Right lobe of liver (tissue), 6 donors: Measurements from ENCODE around the gene MACROD2. TPM values are rescaled to one million over a fixed set of nuclear protein-coding genes. Genes with fewer than 3 reads are reported as not detected.
A peak's percentile ranks its signal among the peaks of the same experiment; 100 is the strongest.

Source experiments
- ATAC-seq, 4 donors: fragments of 200-7000 bp; cut with Tn5 transposase; one replicate each; pipeline ENCODE4 v1.9.1; 2020; ENCODE audit warnings: mild to moderate bottlenecking in 4 of 4, moderate library complexity in 4 of 4
- DNase-seq, 3 donors: peaks; one replicate each; pipeline ENCODE4 v3.0.0-alpha.2; 2020
- H3K27ac ChIP-seq, 3 donors: fragments of 200-600 bp; one replicate each; pipeline ENCODE4 v1.8.0; 2022
- H3K27me3 ChIP-seq, 2 donors: fragments of 200-600 bp; one replicate each; pipeline ENCODE4 v1.8.0; 2022
- H3K36me3 ChIP-seq, 4 donors: fragments of 200-600 bp; sonication (generic) in 1 of 4; one replicate each; pipeline versions ENCODE4 v1.5.1 to v1.8.0; 2017 to 2022; ENCODE audit warnings: control low read depth in 1 of 4
- H3K4me1 ChIP-seq, 4 donors: fragments of 200-600 bp; sonication (generic) in 1 of 4; one replicate each; pipeline versions ENCODE4 v1.5.1 to v1.8.0; 2017 to 2022; ENCODE audit warnings: control low read depth in 1 of 4
- H3K4me3 ChIP-seq, 3 donors: fragments of 200-600 bp; one replicate each; pipeline ENCODE4 v1.8.0; 2022
- H3K9me3 ChIP-seq, 4 donors: fragments of 200-600 bp; sonication (generic) in 1 of 4; one replicate each; pipeline versions ENCODE4 v1.5.1 to v1.8.0; 2017 to 2022; ENCODE audit warnings: control low read depth in 1 of 4
- CTCF ChIP-seq, 4 donors: fragments of 200-600 bp in 3 of 4; fragments of 450-650 bp in 1 of 4; IDR thresholded peaks; one replicate each; pipeline versions ENCODE4 v1.5.1 to v1.8.0; 2016 to 2022; ENCODE audit warnings: antibody characterized with exemption in 4 of 4, mild to moderate bottlenecking in 2 of 4
- POLR2A ChIP-seq: fragments of 450-650 bp; IDR thresholded peaks from one replicate; pipeline ENCODE4 v1.6.1; 2017; ENCODE audit warnings: antibody characterized with exemption, mild to moderate bottlenecking
- WGBS: methylation state at CpG from one replicate; pipeline ENCODE4 v1.1.6; 2018; ENCODE audit warnings: low coverage, low lambda C conversion rate; ENCODE audit not compliant: insufficient coverage; ENCODE audit errors: missing lambda C conversion rate; 5-methylcytosine and 5-hydroxymethylcytosine counted together
- intact Hi-C, 2 donors: fragments of 100-400 bp; cut with DNase I; formaldehyde crosslinking; loops; one replicate each; pipeline versions ENCODE4 v1.11.2 to v1.14.1; 2022
- total RNA-seq, 6 experiments: library from RNA; depleted of rRNA in 2 of 6; stranded (reverse); fragments of >200 nt in 2 of 6; fragmentation: NEBNext Ultra II Directional in 3 of 6; extraction: Animal tissue kit (Norgen Biotek cat#: 25700) in 3 of 6; gene quantifications; one replicate each; pipeline versions ENCODE4 v1.1.0 to v1.2.4, GENCODE V29; 2016 to 2023
- donor health status: DM: no; HTN: yes; CAD: no.
- donor health status: DM: no; HTN: no; CAD: no.
- donor health status: DM: no; HTN: no; CAD: no.
- donor health status: DM: no; HTN: yes; CAD: no.
- donor health status: DM: no; HTN: yes; CAD: no.

MACROD2 gene
- total RNA-seq, 6 experiments from 2014 or later, result 1.2 to 5.5 (median 3.3) TPM

GRCh38 chr20:14881518-14881917 is 886.2 kb downstream of the MACROD2 start:
- intact Hi-C loops, result no loop called here
- no peaks in the 10 kb centered on the region for H3K9me3 ChIP-seq
- no peaks in the 10 kb centered on the region for H3K27me3 ChIP-seq
- ATAC-seq (no peak), DNase-seq (no peak)
- 100% methylated on average over 2 of the region's 2 CpGs for WGBS
- H3K4me3 ChIP-seq, result no peak overlapping the region
- H3K4me1 ChIP-seq, result peaks cover 0 to 10% (median 4%) of the 10 kb centered on the region in 4 donors
- H3K27ac ChIP-seq, result no peak overlapping the region
- TF ChIP-seq CTCF (IDR thresholded peaks at IDR 0.05), result no peak
- TF ChIP-seq POLR2A, result no peak
- H3K36me3 ChIP-seq, result no peaks in the 10 kb centered on the region

DNA sequence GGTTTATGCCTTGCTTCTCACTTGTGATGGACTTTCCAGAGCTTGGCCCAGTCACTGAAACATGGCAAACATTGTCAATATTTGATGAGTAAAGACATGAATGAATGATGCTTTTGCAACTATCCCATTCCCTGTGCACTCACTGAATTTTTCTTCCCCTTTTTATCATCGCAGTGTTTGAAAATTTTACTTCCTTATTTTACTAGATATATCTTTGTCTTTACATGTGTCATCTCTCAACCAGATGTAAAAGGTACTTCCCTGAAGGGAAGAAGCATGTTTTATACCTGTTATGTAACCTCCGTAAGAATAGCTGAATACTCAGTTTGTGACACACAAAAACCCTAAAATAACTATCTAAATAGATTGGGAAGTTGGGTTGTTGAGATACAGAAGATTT is 886.8 kb downstream of the MACROD2 start:
- DNase-seq (no peak), ATAC-seq (no peak)
- H3K4me1 ChIP-seq, result peaks cover 0 to 10% (median 4%) of the 10 kb centered on the region in 4 donors
- H3K4me3 ChIP-seq, result no peak overlapping the region
- H3K9me3 ChIP-seq, result no peaks in the 10 kb centered on the region
- no peak overlapping the region for H3K27ac ChIP-seq
- TF ChIP-seq CTCF (IDR thresholded peaks at IDR 0.05), result no peak
- intact Hi-C loops, result no loop called here
- no peaks in the 10 kb centered on the region for H3K36me3 ChIP-seq
- 49% methylated on average over 2 of the region's 2 CpGs for WGBS
- H3K27me3 ChIP-seq, result no peaks in the 10 kb centered on the region

DNA sequence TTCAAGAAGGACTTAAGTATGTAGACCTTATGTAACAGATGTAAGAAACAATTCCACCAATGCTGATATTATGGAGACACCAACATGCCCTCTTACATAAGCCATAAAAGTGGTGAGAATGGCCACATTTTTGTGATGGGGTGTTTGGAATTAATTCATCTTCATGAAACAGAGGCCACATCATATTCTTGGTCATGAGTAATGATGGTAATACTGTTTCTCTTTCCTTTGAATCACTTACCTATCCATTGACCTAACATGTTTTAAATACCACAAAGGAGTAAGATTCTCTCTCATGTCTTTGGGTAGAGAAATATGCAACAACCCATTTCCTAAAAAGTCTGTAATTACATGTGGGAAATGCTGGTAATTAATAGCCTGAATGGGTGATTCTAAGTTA is 887.5 kb downstream of the MACROD2 start:
- ATAC-seq (no peak), DNase-seq (no peak)
- TF ChIP-seq POLR2A (no peak), CTCF (IDR thresholded peaks at IDR 0.05) (no peak)
- Histone ChIP-seq H3K4me1 (peaks cover 0 to 10% (median 4%) of the 10 kb centered on the region in 4 donors), H3K36me3 (no peaks in the 10 kb centered on the region), H3K27ac (no peak overlapping the region), H3K27me3 (no peaks in the 10 kb centered on the region), H3K4me3 (no peak overlapping the region), H3K9me3 (no peaks in the 10 kb centered on the region)
- intact Hi-C loops, result no loop called here

DNA sequence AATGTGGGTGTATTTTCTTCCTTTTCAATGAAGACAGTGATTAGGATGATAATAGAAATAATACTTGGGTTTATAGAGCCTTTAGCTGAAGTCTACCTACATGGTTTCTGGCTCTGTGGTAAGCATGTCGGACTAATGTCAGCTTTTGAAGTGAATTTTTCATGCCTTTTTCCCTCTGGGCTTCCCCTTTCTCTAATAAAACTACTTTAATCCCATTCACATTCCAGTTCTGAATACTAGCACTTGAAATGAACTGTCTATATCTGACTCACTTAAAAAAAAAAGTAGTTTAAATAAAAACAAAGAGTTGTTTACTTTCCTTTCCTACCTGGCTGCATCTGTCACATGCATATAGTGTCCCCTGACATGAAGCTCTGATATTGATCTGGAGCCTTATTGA is 888.0 kb downstream of the MACROD2 start:
- peak in 1 of 4 donors; percentile 47 for ATAC-seq
- TF ChIP-seq POLR2A (no peak), CTCF (IDR thresholded peaks at IDR 0.05) (no peak)
- H3K27me3 ChIP-seq, result no peaks in the 10 kb centered on the region
- H3K4me3 ChIP-seq, result no peak overlapping the region
- H3K36me3 ChIP-seq, result no peaks in the 10 kb centered on the region
- H3K4me1 ChIP-seq, result peaks cover 0 to 10% (median 4%) of the 10 kb centered on the region in 4 donors
- intact Hi-C loops, result no loop called here
- no peak overlapping the region for H3K27ac ChIP-seq
- WGBS, result 92% methylated on average over 1 of the region's 1 CpG
- no peaks in the 10 kb centered on the region for H3K9me3 ChIP-seq
- DNase-seq, result no peak

DNA sequence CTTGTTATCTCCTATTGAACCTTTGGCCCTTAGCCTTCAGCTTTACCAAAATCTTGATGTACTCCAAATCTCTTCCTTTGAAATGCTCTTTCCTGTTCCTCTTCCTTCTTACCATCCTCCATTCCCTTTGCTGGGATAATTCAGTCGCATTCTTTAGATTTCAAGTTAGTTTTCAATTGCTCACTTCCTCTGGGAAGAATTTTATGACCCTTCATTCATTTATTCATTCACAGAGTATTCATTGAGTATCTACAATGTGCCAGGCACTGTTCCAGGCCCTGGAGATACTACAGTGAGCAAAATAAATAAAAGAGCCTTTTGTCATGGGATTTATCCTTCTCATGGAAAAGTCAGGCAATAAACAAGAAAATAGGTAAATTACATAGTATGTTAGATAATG is 890.3 kb downstream of the MACROD2 start:
- H3K9me3 ChIP-seq, result no peaks in the 10 kb centered on the region
- no peak overlapping the region for H3K4me3 ChIP-seq
- DNase-seq (no peak), ATAC-seq (no peak)
- intact Hi-C loops, result no loop called here
- no peaks in the 10 kb centered on the region for H3K27me3 ChIP-seq
- 64% methylated on average over 1 of the region's 1 CpG for WGBS
- H3K36me3 ChIP-seq, result no peaks in the 10 kb centered on the region
- no peaks in the 10 kb centered on the region for H3K4me1 ChIP-seq
- H3K27ac ChIP-seq, result no peak overlapping the region
- no peak for TF ChIP-seq CTCF (IDR thresholded peaks at IDR 0.05)
- TF ChIP-seq POLR2A, result no peak
